ENCODE data around the gene ARHGAP42. TPM values are rescaled to one million over a fixed set of nuclear protein-coding genes. Genes with fewer than 3 reads are reported as not detected.

The ARHGAP42 gene
- total RNA-seq, 1 experiment from 2014 or later = 39.1 TPM

DNA sequence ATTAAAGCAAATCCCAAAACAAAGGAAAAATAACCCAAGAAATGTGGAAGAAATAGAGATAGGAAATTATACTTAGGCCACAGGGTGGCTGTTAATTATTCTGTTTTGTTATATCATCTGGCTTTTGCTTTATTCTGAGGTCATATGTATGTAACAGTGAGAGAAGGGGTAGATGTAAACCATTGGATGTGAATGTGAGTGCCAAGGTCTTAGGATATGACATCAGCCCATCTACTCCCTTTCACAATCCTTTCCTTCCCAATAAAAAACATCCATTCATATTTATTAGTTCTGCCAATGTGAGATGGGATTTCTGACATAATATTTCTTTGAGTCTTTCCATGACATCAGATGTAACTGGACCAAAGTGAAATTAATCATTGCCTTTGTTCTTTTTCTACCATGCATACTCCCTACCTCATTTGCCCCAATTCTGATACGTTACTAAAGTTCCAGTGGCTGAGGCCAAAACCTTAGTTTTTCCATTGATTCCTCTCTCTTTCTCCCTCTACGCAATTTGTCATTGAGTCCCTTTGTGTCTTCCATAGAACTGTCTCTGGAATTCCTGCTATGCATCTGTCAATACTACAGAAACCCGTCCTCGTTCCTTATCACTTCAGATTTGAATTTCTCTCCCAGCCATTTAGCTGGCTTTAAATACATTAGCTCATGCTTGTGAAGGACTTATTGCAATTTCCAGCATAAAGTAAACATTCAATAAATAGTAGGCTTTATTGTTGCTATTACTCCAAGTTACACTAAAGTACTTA, 170.3 kb downstream of the ARHGAP42 start:
- no peak overlapping the region for H3K4ac ChIP-seq (ENCODE audit: low read depth, low read length)
- H3K14ac ChIP-seq (ENCODE audit: insufficient read depth, low read length) = no peak overlapping the region
- no peak overlapping the region for H3T11ph ChIP-seq (ENCODE audit: low read length)
- no peaks in the 10 kb centered on the region for H3K27me3 Mint-ChIP-seq (ENCODE audit: low read depth)
- H3K4me1 ChIP-seq (ENCODE audit: insufficient read depth, low read length) = peaks cover 6% of the 10 kb centered on the region
- no peak overlapping the region for H2BK15ac ChIP-seq (ENCODE audit: low read depth, low read length)
- H4K8ac ChIP-seq (replicated peaks; ENCODE audit: insufficient read length, low read depth, low read length) = no peak overlapping the region
- H3K4me3 Mint-ChIP-seq = no peak overlapping the region
- no peak overlapping the region for H2BK20ac ChIP-seq (ENCODE audit: low read depth, low read length, poor library complexity, severe bottlenecking)
- peaks cover 57 to 59% of the 10 kb centered on the region in 2 experiments for H3K4me1 Mint-ChIP-seq
- no peaks in the 10 kb centered on the region for H3K9me3 ChIP-seq (ENCODE audit: control insufficient read depth, low read depth, low read length)
- H4K5ac ChIP-seq (ENCODE audit: insufficient read length, low read depth, low read length) = no peak overlapping the region
- no peaks in the 10 kb centered on the region for H3K9me3 Mint-ChIP-seq
- no peak overlapping the region for H3K18ac ChIP-seq (ENCODE audit: insufficient read length, low read depth, low read length)
- H3K23me2 ChIP-seq (ENCODE audit: insufficient read length, low read depth, low read length, poor library complexity, severe bottlenecking) = no peaks in the 10 kb centered on the region
- no peaks in the 10 kb centered on the region for H4K20me1 ChIP-seq (ENCODE audit: control insufficient read depth, insufficient read depth, insufficient read length)
- H3K79me2 ChIP-seq (ENCODE audit: insufficient read depth, low read length) = no peaks in the 10 kb centered on the region
- no peak for DNase-seq
- no peak overlapping the region for H2BK5ac ChIP-seq (ENCODE audit: insufficient read length, low read length)
- H3K56ac ChIP-seq (ENCODE audit: insufficient read length, low read depth, low read length) = no peak overlapping the region
- H3K79me1 ChIP-seq (ENCODE audit: insufficient read depth, low read depth, low read length, poor library complexity, severe bottlenecking) = no peaks in the 10 kb centered on the region
- no peak overlapping the region for H4K91ac ChIP-seq (ENCODE audit: insufficient read length, low read depth, low read length)
- no peak overlapping the region for H3K23ac ChIP-seq (ENCODE audit: insufficient read length, low read depth, low read length)
- no peak overlapping the region for H3K27ac ChIP-seq (ENCODE audit: insufficient read length, low read depth, low read length)
- H2BK12ac ChIP-seq (ENCODE audit: insufficient read length, low read depth, low read length) = no peak overlapping the region
- H3K36me3 Mint-ChIP-seq (ENCODE audit: insufficient read depth in 1 of 3, low read depth in 3 of 3) = peaks cover 2 to 6% (median 2%) of the 10 kb centered on the region in 3 experiments; a peak in 4 of 7 replicates
- TF ChIP-seq, protein P1, sequence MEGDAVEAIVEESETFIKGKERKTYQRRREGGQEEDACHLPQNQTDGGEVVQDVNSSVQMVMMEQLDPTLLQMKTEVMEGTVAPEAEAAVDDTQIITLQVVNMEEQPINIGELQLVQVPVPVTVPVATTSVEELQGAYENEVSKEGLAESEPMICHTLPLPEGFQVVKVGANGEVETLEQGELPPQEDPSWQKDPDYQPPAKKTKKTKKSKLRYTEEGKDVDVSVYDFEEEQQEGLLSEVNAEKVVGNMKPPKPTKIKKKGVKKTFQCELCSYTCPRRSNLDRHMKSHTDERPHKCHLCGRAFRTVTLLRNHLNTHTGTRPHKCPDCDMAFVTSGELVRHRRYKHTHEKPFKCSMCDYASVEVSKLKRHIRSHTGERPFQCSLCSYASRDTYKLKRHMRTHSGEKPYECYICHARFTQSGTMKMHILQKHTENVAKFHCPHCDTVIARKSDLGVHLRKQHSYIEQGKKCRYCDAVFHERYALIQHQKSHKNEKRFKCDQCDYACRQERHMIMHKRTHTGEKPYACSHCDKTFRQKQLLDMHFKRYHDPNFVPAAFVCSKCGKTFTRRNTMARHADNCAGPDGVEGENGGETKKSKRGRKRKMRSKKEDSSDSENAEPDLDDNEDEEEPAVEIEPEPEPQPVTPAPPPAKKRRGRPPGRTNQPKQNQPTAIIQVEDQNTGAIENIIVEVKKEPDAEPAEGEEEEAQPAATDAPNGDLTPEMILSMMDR (conservative IDR thresholded peaks at IDR 0.05) = no peak
- no peak overlapping the region for H3K9ac ChIP-seq (ENCODE audit: extremely low read depth, insufficient read length, low read length)
- no peak overlapping the region for H2AK5ac ChIP-seq (ENCODE audit: insufficient read length, low read length)
- no peaks in the 10 kb centered on the region for H3K27me3 ChIP-seq (ENCODE audit: insufficient read depth, low read length)
- no peak overlapping the region for H3K4me2 ChIP-seq (ENCODE audit: insufficient read depth, insufficient read length, low read length)
- peak overlapping the region in 2 of 3 experiments; percentile 19 to 56; a peak in 4 of 7 replicates for H3K27ac Mint-ChIP-seq
- H2AFZ ChIP-seq (ENCODE audit: low read length) = no peak overlapping the region
- H2BK120ac ChIP-seq (ENCODE audit: low read depth, low read length, poor library complexity, severe bottlenecking) = no peak overlapping the region
- no CpG with 5 or more reads among the region's 4 CpGs for WGBS (ENCODE audit: extremely low coverage, insufficient read length, low lambda C conversion rate)

All from H9 (cell line).